MM.1S (cell line): ENCODE data around the gene LRIG3.

Experiments used
- DNase-seq: peaks from one replicate; pipeline ENCODE4 v3.0.0-alpha.2; 2015
- H2AFZ ChIP-seq: fragments of 300-600 bp; sonication (generic); 2 replicates; pipeline ENCODE4 v1.6.0; 2016; ENCODE audit warnings: antibody characterized with exemption, low read length
- H3F3A ChIP-seq: fragments of 300-600 bp; sonication (generic); 2 replicates; pipeline ENCODE4 v1.6.1; 2016; ENCODE audit warnings: mild to moderate bottlenecking, antibody characterized with exemption, low read length, moderate library complexity, mixed read lengths; ENCODE audit not compliant: insufficient read depth
- H3K27ac ChIP-seq: fragments of 300-600 bp; sonication (generic); 2 replicates; pipeline ENCODE4 v1.5.1; 2016; ENCODE audit warnings: mild to moderate bottlenecking, low read length
- H3K27me3 ChIP-seq: fragments of 300-600 bp; sonication (generic); replicated peaks from 2 replicates; pipeline ENCODE4 v1.6.0; 2016; ENCODE audit warnings: low read length; ENCODE audit not compliant: insufficient read depth
- H3K36me3 ChIP-seq: fragments of 300-600 bp; sonication (generic); replicated peaks from 2 replicates; pipeline ENCODE4 v1.6.1; 2016; ENCODE audit warnings: mild to moderate bottlenecking, low read length, mixed read lengths; ENCODE audit not compliant: insufficient read depth
- H3K4me1 ChIP-seq: fragments of 300-600 bp; sonication (generic); 2 replicates; pipeline ENCODE4 v1.6.1; 2016; ENCODE audit warnings: low read length, mixed read lengths
- H3K4me2 ChIP-seq: fragments of 300-600 bp; sonication (generic); 2 replicates; pipeline ENCODE4 v1.6.0; 2016; ENCODE audit warnings: low read depth, low read length
- H3K4me3 ChIP-seq: fragments of 300-600 bp; sonication (generic); 2 replicates; pipeline ENCODE4 v1.5.1; 2016; ENCODE audit warnings: low read length, mixed read lengths
- H3K79me2 ChIP-seq: fragments of 300-600 bp; sonication (generic); 2 replicates; pipeline ENCODE4 v1.6.1; 2016; ENCODE audit warnings: mixed run types, low read length, mixed read lengths
- H3K9ac ChIP-seq: fragments of 300-600 bp; sonication (generic); 2 replicates; pipeline ENCODE4 v1.6.1; 2016; ENCODE audit warnings: low read length, mixed read lengths
- H3K9me2 ChIP-seq: fragments of 300-600 bp; sonication (generic); replicated peaks from 2 replicates; pipeline ENCODE4 v1.6.1; 2016; ENCODE audit warnings: mild to moderate bottlenecking, low read length, mixed read lengths; ENCODE audit not compliant: insufficient read depth
- H3K9me3 ChIP-seq: fragments of 300-600 bp; sonication (generic); replicated peaks from 2 replicates; pipeline ENCODE4 v1.6.1; 2016; ENCODE audit warnings: mild to moderate bottlenecking, low read length, mixed read lengths; ENCODE audit not compliant: insufficient read depth
- H4K20me1 ChIP-seq: fragments of 300-600 bp; sonication (generic); 2 replicates; pipeline ENCODE4 v1.6.1; 2016; ENCODE audit warnings: mild to moderate bottlenecking, low read length, moderate library complexity, mixed read lengths; ENCODE audit not compliant: insufficient read depth
- EZH2 ChIP-seq: fragments of 300-600 bp; sonication (generic); optimal IDR thresholded peaks from 2 replicates; pipeline ENCODE3; 2017; ENCODE audit warnings: low read depth, mild to moderate bottlenecking, antibody characterized with exemption, low read length, mixed read lengths
- EZH2phosphoT487 ChIP-seq: fragments of 300-600 bp; sonication (generic); IDR thresholded peaks from 2 replicates; pipeline ENCODE4 v1.6.1; 2018; ENCODE audit warnings: antibody characterized with exemption, low read length
- TF ChIP-seq, protein P1 (sequence below): fragments of 300-600 bp; sonication (generic); IDR thresholded peaks from 2 replicates; pipeline ENCODE4 v1.5.1; 2016; ENCODE audit warnings: antibody characterized with exemption, low read length, mixed read lengths

Gene LRIG3

GRCh38 chr12:58887068-58887467, 33.2 kb downstream of the LRIG3 start:
- H2AFZ ChIP-seq: no peak overlapping the region
- H3K4me2 ChIP-seq: no peak overlapping the region
- H3K27ac ChIP-seq: no peak overlapping the region
- H3K79me2 ChIP-seq: no peaks in the 10 kb centered on the region
- no peaks in the 10 kb centered on the region for H3K36me3 ChIP-seq
- H3K27me3 ChIP-seq: no peaks in the 10 kb centered on the region
- no peaks in the 10 kb centered on the region for H3K9me3 ChIP-seq
- H3K9ac ChIP-seq: no peak overlapping the region
- no peak for TF ChIP-seq EZH2phosphoT487
- TF ChIP-seq EZH2: no peak
- TF ChIP-seq, protein P1, sequence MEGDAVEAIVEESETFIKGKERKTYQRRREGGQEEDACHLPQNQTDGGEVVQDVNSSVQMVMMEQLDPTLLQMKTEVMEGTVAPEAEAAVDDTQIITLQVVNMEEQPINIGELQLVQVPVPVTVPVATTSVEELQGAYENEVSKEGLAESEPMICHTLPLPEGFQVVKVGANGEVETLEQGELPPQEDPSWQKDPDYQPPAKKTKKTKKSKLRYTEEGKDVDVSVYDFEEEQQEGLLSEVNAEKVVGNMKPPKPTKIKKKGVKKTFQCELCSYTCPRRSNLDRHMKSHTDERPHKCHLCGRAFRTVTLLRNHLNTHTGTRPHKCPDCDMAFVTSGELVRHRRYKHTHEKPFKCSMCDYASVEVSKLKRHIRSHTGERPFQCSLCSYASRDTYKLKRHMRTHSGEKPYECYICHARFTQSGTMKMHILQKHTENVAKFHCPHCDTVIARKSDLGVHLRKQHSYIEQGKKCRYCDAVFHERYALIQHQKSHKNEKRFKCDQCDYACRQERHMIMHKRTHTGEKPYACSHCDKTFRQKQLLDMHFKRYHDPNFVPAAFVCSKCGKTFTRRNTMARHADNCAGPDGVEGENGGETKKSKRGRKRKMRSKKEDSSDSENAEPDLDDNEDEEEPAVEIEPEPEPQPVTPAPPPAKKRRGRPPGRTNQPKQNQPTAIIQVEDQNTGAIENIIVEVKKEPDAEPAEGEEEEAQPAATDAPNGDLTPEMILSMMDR: no peak
- no peaks in the 10 kb centered on the region for H4K20me1 ChIP-seq
- no peak overlapping the region for H3K4me3 ChIP-seq
- no peaks in the 10 kb centered on the region for H3K4me1 ChIP-seq
- no peaks in the 10 kb centered on the region for H3K9me2 ChIP-seq
- H3F3A ChIP-seq: no peaks in the 10 kb centered on the region
- no peak for DNase-seq

- no peaks in the 10 kb centered on the region for H3K27me3 ChIP-seq
These were observed 33.8 kb downstream of the LRIG3 start for GRCh38 chr12:58886474-58886873.

GRCh38 chr12:58884916-58885315, 35.4 kb downstream of the LRIG3 start:
- H3K9me2 ChIP-seq: no peaks in the 10 kb centered on the region
- no peak overlapping the region for H3K4me3 ChIP-seq
- H3K27ac ChIP-seq: no peak overlapping the region
- no peaks in the 10 kb centered on the region for H3K4me1 ChIP-seq
- H3K27me3 ChIP-seq: no peaks in the 10 kb centered on the region
- no peak for TF ChIP-seq EZH2phosphoT487
- TF ChIP-seq EZH2: no peak
- TF ChIP-seq, protein P1: no peak
- H3K9me3 ChIP-seq: no peaks in the 10 kb centered on the region
- no peak overlapping the region for H3K4me2 ChIP-seq
- no peak overlapping the region for H2AFZ ChIP-seq
- H3F3A ChIP-seq: no peaks in the 10 kb centered on the region
- H3K79me2 ChIP-seq: no peaks in the 10 kb centered on the region
- no peaks in the 10 kb centered on the region for H3K36me3 ChIP-seq
- no peak for DNase-seq
- no peaks in the 10 kb centered on the region for H4K20me1 ChIP-seq
- H3K9ac ChIP-seq: no peak overlapping the region

More at GRCh38 chr12:58886474-58886873, 33.8 kb downstream of the LRIG3 start:
- no peak for DNase-seq
- H2AFZ ChIP-seq: no peak overlapping the region
- H3K4me1 ChIP-seq: no peaks in the 10 kb centered on the region
- H3K36me3 ChIP-seq: no peaks in the 10 kb centered on the region
- H3K9ac ChIP-seq: no peak overlapping the region
- H3K79me2 ChIP-seq: no peaks in the 10 kb centered on the region
- H3F3A ChIP-seq: no peaks in the 10 kb centered on the region
- no peaks in the 10 kb centered on the region for H4K20me1 ChIP-seq
- H3K4me3 ChIP-seq: no peak overlapping the region
- H3K9me2 ChIP-seq: no peaks in the 10 kb centered on the region
- H3K27ac ChIP-seq: no peak overlapping the region
- no peaks in the 10 kb centered on the region for H3K9me3 ChIP-seq
- no peak overlapping the region for H3K4me2 ChIP-seq
- TF ChIP-seq EZH2phosphoT487: no peak
- TF ChIP-seq, protein P1: no peak
- TF ChIP-seq EZH2: no peak
